Hepatocyte (in vitro differentiated cells): ENCODE measurements around the gene ATP9A. TPM values are rescaled to one million over a fixed set of nuclear protein-coding genes. Genes with fewer than 3 reads are reported as not detected.
"Not testable (repeated sequence)": the region's sequence is repeated elsewhere in the genome, so short reads cannot be mapped to it uniquely, and the experiment has no call there.

Source experiments
- DNase-seq: peaks from one replicate; pipeline ENCODE4 v3.0.0-alpha.2; 2016; ENCODE audit warnings: low spot score
- H2AFZ ChIP-seq: fragments of 200-600 bp; sonication (generic); 2 replicates; pipeline ENCODE4 v1.6.0; 2016; ENCODE audit warnings: antibody characterized with exemption, mild to moderate bottlenecking
- H3K27ac ChIP-seq: fragments of 200-600 bp; sonication (generic); 2 replicates; pipeline ENCODE4 v1.5.1; 2016; ENCODE audit warnings: mild to moderate bottlenecking
- H3K27me3 ChIP-seq: fragments of 200-600 bp; sonication (generic); 2 replicates; pipeline ENCODE4 v1.6.1; 2016
- H3K36me3 ChIP-seq: fragments of 200-600 bp; sonication (generic); replicated peaks from 2 replicates; pipeline ENCODE4 v1.5.1; 2016; ENCODE audit warnings: low read depth; ENCODE audit not compliant: insufficient read depth
- H3K4me1 ChIP-seq: fragments of 200-600 bp; sonication (generic); 2 replicates; pipeline ENCODE4 v1.5.1; 2016; ENCODE audit warnings: mild to moderate bottlenecking, moderate library complexity; ENCODE audit not compliant: insufficient read depth
- H3K4me2 ChIP-seq: fragments of 200-600 bp; sonication (generic); 2 replicates; pipeline ENCODE4 v1.6.0; 2016
- H3K4me3 ChIP-seq: fragments of 200-600 bp; sonication (generic); 2 replicates; pipeline ENCODE4 v1.5.1; 2016; ENCODE audit warnings: mild to moderate bottlenecking
- H3K79me2 ChIP-seq: fragments of 200-600 bp; sonication (generic); 2 replicates; pipeline ENCODE4 v1.6.0; 2017; ENCODE audit warnings: mild to moderate bottlenecking
- H3K9me2 ChIP-seq: fragments of 200-600 bp; sonication (generic); replicated peaks from 2 replicates; pipeline ENCODE4 v1.6.0; 2017; ENCODE audit warnings: mild to moderate bottlenecking; ENCODE audit not compliant: insufficient read depth
- H3K9me3 ChIP-seq: fragments of 200-600 bp; sonication (generic); 2 replicates; pipeline ENCODE4 v1.5.1; 2016; ENCODE audit warnings: low read depth, mild to moderate bottlenecking
- H4K20me1 ChIP-seq: fragments of 200-600 bp; sonication (generic); 2 replicates; pipeline ENCODE4 v1.6.0; 2016; ENCODE audit warnings: mild to moderate bottlenecking; ENCODE audit not compliant: insufficient read depth, poor library complexity, severe bottlenecking
- CTCF ChIP-seq: fragments of 200-600 bp; sonication (generic); IDR thresholded peaks from 2 replicates; pipeline ENCODE4 v1.5.1; 2016; ENCODE audit warnings: antibody characterized with exemption, mild to moderate bottlenecking; ENCODE audit not compliant: poor library complexity
- EZH2 ChIP-seq: fragments of 200-600 bp; sonication (generic); IDR thresholded peaks from 2 replicates; pipeline ENCODE4 v1.6.1; 2016; ENCODE audit warnings: antibody characterized with exemption, mild to moderate bottlenecking, borderline replicate concordance
- EZH2phosphoT487 ChIP-seq: fragments of 200-600 bp; sonication (generic); IDR thresholded peaks from one replicate; pipeline ENCODE4 v1.6.1; 2018; ENCODE audit warnings: antibody characterized with exemption, mild to moderate bottlenecking, low read depth, moderate library complexity; ENCODE audit not compliant: unreplicated experiment, severe bottlenecking
- WGBS: methylation state at CpG from one replicate; pipeline ENCODE4 v1.1.6; 2016; ENCODE audit warnings: low lambda C conversion rate; ENCODE audit errors: missing lambda C conversion rate; 5-methylcytosine and 5-hydroxymethylcytosine counted together
- polyA plus RNA-seq: library from polyadenylated mRNA; unstranded; fragments of >200 nt; fragmentation: Nextera tagmentation; extraction: Ambion mirVana; gene quantifications from 2 replicates; pipeline ENCODE4 v1.2.1, GENCODE V29; 2016
- total RNA-seq: library from RNA; depleted of rRNA; stranded (reverse); fragments of >200 nt; gene quantifications from 2 replicates; pipeline ENCODE4 v1.2.3, GENCODE V29; 2014

Gene ATP9A
- total and polyA plus RNA-seq, 2 experiments from 2014 or later = 12.1 to 28.1 TPM

- H2AFZ ChIP-seq = no peak overlapping the region
- no peaks in the 10 kb centered on the region for H3K9me2 ChIP-seq
- H3K9me3 ChIP-seq = no peaks in the 10 kb centered on the region
- H3K4me1 ChIP-seq = no peaks in the 10 kb centered on the region
- DNase-seq = no peak
- no peak overlapping the region for H3K27ac ChIP-seq
- no peaks in the 10 kb centered on the region for H4K20me1 ChIP-seq
- H3K36me3 ChIP-seq = no peaks in the 10 kb centered on the region
- no peaks in the 10 kb centered on the region for H3K27me3 ChIP-seq
- 93% methylated on average over 8 of the region's 8 CpGs for WGBS
- H3K4me3 ChIP-seq = no peak overlapping the region
- TF ChIP-seq EZH2phosphoT487 (no peak), CTCF (no peak), EZH2 (no peak)
- no peaks in the 10 kb centered on the region for H3K79me2 ChIP-seq
- H3K4me2 ChIP-seq = no peak overlapping the region
Observed at GRCh38 chr20:51687108-51687507, 81.1 kb downstream of the ATP9A start.

- not testable (repeated sequence) for H3K4me1 ChIP-seq, H3K79me2 ChIP-seq, H3K27ac ChIP-seq, H4K20me1 ChIP-seq, H3K36me3 ChIP-seq, DNase-seq, H3K4me2 ChIP-seq, H3K9me3 ChIP-seq, H3K9me2 ChIP-seq, H2AFZ ChIP-seq, H3K27me3 ChIP-seq, H3K4me3 ChIP-seq
- whole genome bisulfite sequencing = 100% methylated on average over 1 of the region's 2 CpGs
Observed at GRCh38 chr20:51685494-51685893, 82.7 kb downstream of the ATP9A start.

DNA sequence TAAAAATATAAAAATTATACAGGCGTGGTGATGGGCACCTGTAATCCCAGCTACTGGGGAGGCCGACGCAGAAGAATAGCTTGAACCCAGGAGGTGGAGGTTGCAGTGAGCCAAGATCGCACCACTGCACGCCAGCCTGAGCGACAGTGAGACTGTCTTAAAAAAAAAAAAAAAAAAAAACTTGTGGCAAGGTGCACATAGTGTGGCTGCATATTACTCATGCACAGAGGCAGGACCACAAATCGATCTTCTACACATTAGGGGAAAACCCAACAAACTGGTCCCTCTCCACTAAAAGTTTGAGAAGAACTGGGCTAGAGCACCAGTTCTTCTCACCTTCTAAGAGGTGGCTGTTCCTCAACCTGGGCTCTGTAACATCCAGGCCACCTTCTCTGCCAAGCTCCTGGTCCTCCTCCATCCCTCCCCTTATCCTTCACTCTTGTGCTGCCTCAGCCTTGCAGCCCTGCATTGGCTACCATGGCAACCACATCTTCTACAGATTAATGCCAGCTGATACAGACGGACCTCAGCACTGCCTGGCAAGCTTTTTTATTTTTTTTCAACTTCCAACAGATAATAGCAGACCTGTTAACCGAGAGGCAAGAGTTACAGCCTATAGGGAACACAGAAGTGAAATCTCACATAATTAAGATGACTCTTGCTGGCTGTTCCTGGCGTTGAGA, 88.0 kb downstream of the ATP9A start:
- WGBS = 87% methylated on average over 10 of the region's 10 CpGs
- no peaks in the 10 kb centered on the region for H3K79me2 ChIP-seq
- H3K9me2 ChIP-seq = no peaks in the 10 kb centered on the region
- no peak overlapping the region for H2AFZ ChIP-seq
- TF ChIP-seq EZH2 = no peak
- TF ChIP-seq CTCF = no peak
- no peaks in the 10 kb centered on the region for H3K9me3 ChIP-seq
- H3K4me3 ChIP-seq = no peak overlapping the region
- no peak overlapping the region for H3K4me2 ChIP-seq
- DNase-seq = no peak
- no peaks in the 10 kb centered on the region for H4K20me1 ChIP-seq
- no peaks in the 10 kb centered on the region for H3K27me3 ChIP-seq
- H3K4me1 ChIP-seq = no peaks in the 10 kb centered on the region
- H3K27ac ChIP-seq = no peak overlapping the region
- no peaks in the 10 kb centered on the region for H3K36me3 ChIP-seq

- H3K36me3 ChIP-seq = no peaks in the 10 kb centered on the region
- no peaks in the 10 kb centered on the region for H3K27me3 ChIP-seq
- no peaks in the 10 kb centered on the region for H3K4me1 ChIP-seq
- H3K27ac ChIP-seq = no peak overlapping the region
- H3K4me2 ChIP-seq = no peak overlapping the region
- H3K4me3 ChIP-seq = no peak overlapping the region
- no peak overlapping the region for H2AFZ ChIP-seq
- 92% methylated on average over 13 of the region's 13 CpGs for WGBS
- no peaks in the 10 kb centered on the region for H3K79me2 ChIP-seq
- no peaks in the 10 kb centered on the region for H3K9me2 ChIP-seq
- no peak for TF ChIP-seq EZH2
- TF ChIP-seq CTCF = no peak
- TF ChIP-seq EZH2phosphoT487 = no peak
- H4K20me1 ChIP-seq = no peaks in the 10 kb centered on the region
- no peaks in the 10 kb centered on the region for H3K9me3 ChIP-seq
- DNase-seq = no peak
Observed at GRCh38 chr20:51679254-51679921, 88.8 kb downstream of the ATP9A start.
